Smooth muscle cell (in vitro differentiated cells): ENCODE measurements around the gene DTYMK. TPM values are rescaled to one million over a fixed set of nuclear protein-coding genes. Genes with fewer than 3 reads are reported as not detected.

Experiments
- DNase-seq: peaks from one replicate; lab custom pipeline; 2025; ENCODE audit not compliant: unreplicated experiment; lab: John Stamatoyannopoulos, UW
- H2AFZ ChIP-seq: fragments of 200-600 bp; sonication (generic); 2 replicates; pipeline ENCODE4 v1.6.0; 2016; ENCODE audit warnings: antibody characterized with exemption, low read depth, mild to moderate bottlenecking
- H3F3A ChIP-seq: fragments of 200-600 bp; sonication (generic); 2 replicates; pipeline ENCODE4 v1.6.0; 2017; ENCODE audit warnings: antibody characterized with exemption, low read depth
- H3K27ac ChIP-seq: fragments of 200-600 bp; sonication (generic); 2 replicates; pipeline ENCODE4 v1.5.1; 2016; ENCODE audit warnings: low read depth, mild to moderate bottlenecking
- H3K27me3 ChIP-seq: fragments of 200-600 bp; sonication (generic); 2 replicates; pipeline ENCODE4 v1.6.1; 2016; ENCODE audit warnings: low read depth, mild to moderate bottlenecking
- H3K36me3 ChIP-seq: fragments of 200-600 bp; sonication (generic); 2 replicates; pipeline ENCODE4 v1.5.1; 2016; ENCODE audit warnings: low read depth
- H3K4me1 ChIP-seq: fragments of 200-600 bp; sonication (generic); 2 replicates; pipeline ENCODE4 v1.5.1; 2016; ENCODE audit warnings: low read depth
- H3K4me2 ChIP-seq: fragments of 200-600 bp; sonication (generic); 2 replicates; pipeline ENCODE4 v1.6.0; 2016; ENCODE audit warnings: mild to moderate bottlenecking
- H3K4me3 ChIP-seq: fragments of 200-600 bp; sonication (generic); 2 replicates; pipeline ENCODE4 v1.5.1; 2016; ENCODE audit warnings: mild to moderate bottlenecking
- H3K79me2 ChIP-seq: fragments of 200-600 bp; sonication (generic); 2 replicates; pipeline ENCODE4 v1.6.0; 2016; ENCODE audit warnings: low read depth, mild to moderate bottlenecking
- H3K9ac ChIP-seq: fragments of 200-600 bp; sonication (generic); 2 replicates; pipeline ENCODE4 v1.6.0; 2016; ENCODE audit warnings: low read depth
- H3K9me3 ChIP-seq: fragments of 200-600 bp; sonication (generic); replicated peaks from 2 replicates; pipeline ENCODE4 v1.5.1; 2016; ENCODE audit warnings: low read depth
- H4K20me1 ChIP-seq: fragments of 200-600 bp; sonication (generic); 2 replicates; pipeline ENCODE4 v1.6.0; 2016; ENCODE audit warnings: low read depth
- WGBS: methylation state at CpG from one replicate; pipeline ENCODE4 v1.1.7; 2016; ENCODE audit warnings: low lambda C conversion rate; 5-methylcytosine and 5-hydroxymethylcytosine counted together
- polyA plus RNA-seq: library from polyadenylated mRNA; unstranded; fragments of >200 nt; fragmentation: Nextera tagmentation; extraction: Ambion mirVana; gene quantifications from 2 replicates; pipeline ENCODE4 v1.2.1, GENCODE V29; 2016
- total RNA-seq: library from RNA; depleted of rRNA; stranded (reverse); fragments of >200 nt; gene quantifications from 2 replicates; pipeline ENCODE4 v1.2.3, GENCODE V29; 2014
- TF ChIP-seq, protein P1 (sequence below): fragments of 200-600 bp; sonication (generic); IDR thresholded peaks from 2 replicates; pipeline ENCODE4 v1.5.1; 2017; ENCODE audit warnings: borderline replicate concordance, mild to moderate bottlenecking, antibody characterized with exemption; ENCODE audit not compliant: insufficient read depth, poor library complexity, severe bottlenecking

Gene DTYMK
- total and polyA plus RNA-seq, 2 experiments from 2014 or later = 22.2 to 65.8 TPM

DNA sequence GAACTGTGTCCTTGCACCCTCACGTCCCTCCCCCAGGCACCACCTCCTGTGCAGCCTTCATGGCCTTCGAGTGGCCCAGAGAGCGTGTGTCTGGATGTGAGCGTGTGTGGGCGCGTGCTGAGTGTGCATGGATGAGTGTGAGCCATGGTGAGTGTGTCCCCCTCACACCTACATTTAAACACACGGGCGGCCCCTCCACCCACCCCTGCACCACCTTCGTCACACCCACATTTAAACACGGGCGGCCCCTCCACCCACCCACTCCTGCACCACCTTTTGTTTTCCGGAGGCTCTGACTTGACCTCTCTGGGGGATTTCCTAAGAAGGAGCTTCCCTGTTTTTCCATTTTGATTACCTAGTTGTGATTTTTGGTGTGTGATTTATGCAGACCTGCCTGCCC is 17.8 kb downstream of the DTYMK start:
- Histone ChIP-seq H3K36me3 (no peaks in the 10 kb centered on the region), H4K20me1 (peaks cover 13% of the 10 kb centered on the region), H3F3A (no peaks in the 10 kb centered on the region), H3K27ac (no peak overlapping the region), H3K4me1 (no peaks in the 10 kb centered on the region), H3K9ac (no peak overlapping the region), H3K79me2 (no peaks in the 10 kb centered on the region), H3K4me3 (no peak overlapping the region), H2AFZ (no peak overlapping the region), H3K4me2 (no peak overlapping the region), H3K9me3 (no peaks in the 10 kb centered on the region), H3K27me3 (no peaks in the 10 kb centered on the region)
- no peak for DNase-seq
- TF ChIP-seq, protein P1, sequence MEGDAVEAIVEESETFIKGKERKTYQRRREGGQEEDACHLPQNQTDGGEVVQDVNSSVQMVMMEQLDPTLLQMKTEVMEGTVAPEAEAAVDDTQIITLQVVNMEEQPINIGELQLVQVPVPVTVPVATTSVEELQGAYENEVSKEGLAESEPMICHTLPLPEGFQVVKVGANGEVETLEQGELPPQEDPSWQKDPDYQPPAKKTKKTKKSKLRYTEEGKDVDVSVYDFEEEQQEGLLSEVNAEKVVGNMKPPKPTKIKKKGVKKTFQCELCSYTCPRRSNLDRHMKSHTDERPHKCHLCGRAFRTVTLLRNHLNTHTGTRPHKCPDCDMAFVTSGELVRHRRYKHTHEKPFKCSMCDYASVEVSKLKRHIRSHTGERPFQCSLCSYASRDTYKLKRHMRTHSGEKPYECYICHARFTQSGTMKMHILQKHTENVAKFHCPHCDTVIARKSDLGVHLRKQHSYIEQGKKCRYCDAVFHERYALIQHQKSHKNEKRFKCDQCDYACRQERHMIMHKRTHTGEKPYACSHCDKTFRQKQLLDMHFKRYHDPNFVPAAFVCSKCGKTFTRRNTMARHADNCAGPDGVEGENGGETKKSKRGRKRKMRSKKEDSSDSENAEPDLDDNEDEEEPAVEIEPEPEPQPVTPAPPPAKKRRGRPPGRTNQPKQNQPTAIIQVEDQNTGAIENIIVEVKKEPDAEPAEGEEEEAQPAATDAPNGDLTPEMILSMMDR = no peak
- 91% methylated on average over 7 of the region's 12 CpGs for WGBS

DNA sequence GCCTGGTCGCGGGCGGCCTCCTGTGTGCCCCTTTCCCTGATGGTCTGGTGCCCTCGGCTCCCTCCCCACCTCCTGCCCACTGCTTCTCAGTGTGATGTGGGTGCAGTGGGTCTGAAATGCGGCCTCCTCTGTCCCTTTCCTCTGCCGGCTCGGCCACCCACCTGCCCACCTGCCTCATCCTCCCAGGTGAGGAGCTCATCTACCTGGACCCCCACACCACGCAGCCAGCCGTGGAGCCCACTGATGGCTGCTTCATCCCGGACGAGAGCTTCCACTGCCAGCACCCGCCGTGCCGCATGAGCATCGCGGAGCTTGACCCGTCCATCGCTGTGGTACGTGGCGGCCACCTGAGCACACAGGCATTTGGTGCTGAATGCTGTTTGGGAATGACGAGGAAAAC is 18.3 kb downstream of the DTYMK start:
- WGBS = 96% methylated on average over 21 of the region's 21 CpGs
- peaks cover 13% of the 10 kb centered on the region for H4K20me1 ChIP-seq
- no peaks in the 10 kb centered on the region for H3K36me3 ChIP-seq
- H3K27me3 ChIP-seq = no peaks in the 10 kb centered on the region
- no peaks in the 10 kb centered on the region for H3F3A ChIP-seq
- TF ChIP-seq, protein P1 = no peak
- no peak overlapping the region for H3K9ac ChIP-seq
- H3K4me2 ChIP-seq = no peak overlapping the region
- no peak for DNase-seq
- no peaks in the 10 kb centered on the region for H3K9me3 ChIP-seq
- H3K4me3 ChIP-seq = no peak overlapping the region
- no peaks in the 10 kb centered on the region for H3K79me2 ChIP-seq
- H2AFZ ChIP-seq = no peak overlapping the region
- H3K4me1 ChIP-seq = no peaks in the 10 kb centered on the region
- H3K27ac ChIP-seq = no peak overlapping the region

DNA sequence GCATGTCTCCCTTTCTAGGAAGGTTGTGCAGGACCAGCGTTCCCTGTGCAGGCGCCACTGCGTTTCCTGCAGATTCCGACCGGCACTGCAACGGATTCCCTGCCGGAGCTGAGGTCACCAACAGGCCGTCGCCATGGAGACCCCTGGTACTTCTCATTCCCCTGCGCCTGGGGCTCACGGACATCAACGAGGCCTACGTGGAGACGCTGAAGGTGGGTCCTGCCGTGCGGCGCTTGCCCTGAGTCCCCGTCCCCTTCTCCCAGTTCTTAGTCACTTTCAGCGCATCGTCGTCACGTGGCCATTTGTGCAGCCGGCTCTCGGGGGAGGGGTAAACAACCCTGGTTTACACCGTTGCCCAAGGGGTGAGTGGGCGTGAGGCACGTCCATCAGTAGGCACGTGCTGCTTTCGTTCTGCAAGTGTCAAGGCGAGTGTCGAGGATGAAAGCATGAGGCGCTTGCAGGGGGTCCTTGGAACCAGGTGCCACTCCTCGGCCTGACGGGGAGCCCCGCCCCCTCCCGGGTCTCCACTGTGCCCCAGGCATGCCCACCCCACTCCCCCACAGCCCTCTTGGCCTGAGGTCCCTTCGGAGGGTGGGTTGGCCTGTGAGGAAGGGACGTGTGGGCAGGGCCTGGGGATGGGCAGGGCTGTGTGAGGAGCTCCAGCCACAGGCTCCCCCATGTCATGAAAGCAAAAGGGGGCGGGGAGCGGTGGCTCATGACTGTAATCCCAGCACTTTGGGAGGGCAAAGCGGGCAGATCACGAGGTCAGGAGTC is 19.8 kb downstream of the DTYMK start:
- H3K9ac ChIP-seq = no peak overlapping the region
- H3K27me3 ChIP-seq = no peaks in the 10 kb centered on the region
- H3K79me2 ChIP-seq = no peaks in the 10 kb centered on the region
- H3K4me1 ChIP-seq = no peaks in the 10 kb centered on the region
- no peak overlapping the region for H3K4me3 ChIP-seq
- no peak overlapping the region for H2AFZ ChIP-seq
- no peaks in the 10 kb centered on the region for H3K36me3 ChIP-seq
- DNase-seq = no peak
- WGBS = 92% methylated on average over 41 of the region's 42 CpGs
- TF ChIP-seq, protein P1 = no peak
- no peaks in the 10 kb centered on the region for H3F3A ChIP-seq
- no peak overlapping the region for H3K4me2 ChIP-seq
- H3K27ac ChIP-seq = no peak overlapping the region
- H3K9me3 ChIP-seq = no peaks in the 10 kb centered on the region
- peaks cover 13% of the 10 kb centered on the region for H4K20me1 ChIP-seq
